ENCODE data around the gene CPT1B. TPM values are rescaled to one million over a fixed set of nuclear protein-coding genes. Genes with fewer than 3 reads are reported as not detected.

Gene CPT1B
- total and polyA plus RNA-seq, 2 of the 8 experiments (the other 6 are each of a cell fraction or from before 2014, with no cell fraction given) = 34.2 to 36.2 TPM

GRCh38 chr22:50597097-50597496, 18.9 kb upstream of the CPT1B start (continued):
- no peak for TF ChIP-seq CHD7 (IDR thresholded peaks at IDR 0.05; ENCODE audit: insufficient replicate concordance, low read length)
- no peak for TF ChIP-seq HDAC6 (IDR thresholded peaks at IDR 0.05; ENCODE audit: low read depth, low read length)
- no peak for TF ChIP-seq GTF2F1 (IDR thresholded peaks at IDR 0.05; ENCODE audit: borderline replicate concordance, low read depth, low read length)
- no peak for TF ChIP-seq KDM4A (IDR thresholded peaks at IDR 0.05; ENCODE audit: low read depth, low read length, severe bottlenecking)
- no peak for TF ChIP-seq ZNF274 (IDR thresholded peaks at IDR 0.05; ENCODE audit: borderline replicate concordance, extremely low read depth, low read length)
- no peak for TF ChIP-seq TCF12 (IDR thresholded peaks at IDR 0.05; ENCODE audit: low read depth, low read length)
- TF ChIP-seq BCL11A (IDR thresholded peaks at IDR 0.05; ENCODE audit: low read depth in 2 of 2, low read length in 2 of 2) = no peak
- TF ChIP-seq SUZ12 (IDR thresholded peaks at IDR 0.05; ENCODE audit: low read length) = no peak
- TF ChIP-seq RAD21 (IDR thresholded peaks at IDR 0.05 in 1 of 2, conservative IDR thresholded peaks at IDR 0.05 in 1 of 2; ENCODE audit: low read depth in 2 of 2, low read length in 2 of 2) = no peak
- TF ChIP-seq CTBP2 (IDR thresholded peaks at IDR 0.05; ENCODE audit: borderline replicate concordance, insufficient read depth, insufficient read length, low read length) = no peak
- no peak for TF ChIP-seq SAP30 (IDR thresholded peaks at IDR 0.05; ENCODE audit: insufficient read depth, insufficient replicate concordance, low read length)
